GM11168 (cell line): Measurements from ENCODE around the gene MAK.
"Not testable (repeated sequence)": the region's sequence is repeated elsewhere in the genome, so short reads cannot be mapped to it uniquely, and the experiment has no call there.

Experiments used
- in situ Hi-C: fragments of 300-500 bp; cut with MboI; formaldehyde crosslinking; loops from one replicate; pipeline ENCODE4 v1.12.0; 2022; ENCODE audit warnings: low sequenced_read_pairs; ENCODE audit not compliant: unreplicated experiment

MAK gene

GRCh38 chr6:10733863-10734262 is 104.5 kb downstream of the MAK start:
- in situ Hi-C loops = no loop called here

DNA sequence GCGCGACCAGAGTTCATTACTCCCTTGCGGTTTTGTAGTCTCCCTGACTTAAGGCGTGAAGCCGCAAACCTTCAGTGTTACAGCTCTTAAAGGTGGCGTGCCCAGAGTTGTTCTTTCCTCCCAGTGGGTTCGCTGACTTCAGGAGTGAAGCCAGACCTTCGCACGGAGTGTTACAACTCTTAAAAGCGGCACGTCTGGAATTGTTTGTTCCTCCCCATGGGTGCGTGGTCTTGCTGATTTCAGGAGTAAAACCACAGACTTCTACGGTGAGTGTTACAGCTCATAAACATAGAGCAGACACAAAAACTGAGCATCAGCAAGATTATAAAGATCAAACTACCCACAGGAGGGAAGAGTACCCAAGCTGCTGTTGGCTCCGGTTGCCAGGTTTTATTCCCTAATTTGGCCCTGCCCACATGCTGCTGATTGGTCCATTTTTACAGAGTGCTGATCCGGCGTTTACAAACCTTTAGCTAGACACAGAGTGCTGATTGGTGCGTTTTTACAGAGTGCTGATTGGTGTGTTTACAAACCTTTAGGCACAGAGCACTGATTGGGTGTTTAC is 105.1 kb downstream of the MAK start:
- in situ Hi-C loops = no loop called here

GRCh38 chr6:10730254-10730653 is 108.1 kb downstream of the MAK start:
- in situ Hi-C loops = no loop called here

GRCh38 chr6:10725716-10726115 is 112.6 kb downstream of the MAK start:
- in situ Hi-C loops = no loop called here

- in situ Hi-C loops = no loop called here
These were observed 113.3 kb downstream of the MAK start for GRCh38 chr6:10725044-10725443.

GRCh38 chr6:10723567-10723881 is 114.8 kb downstream of the MAK start:
- in situ Hi-C loops = no loop called here

DNA sequence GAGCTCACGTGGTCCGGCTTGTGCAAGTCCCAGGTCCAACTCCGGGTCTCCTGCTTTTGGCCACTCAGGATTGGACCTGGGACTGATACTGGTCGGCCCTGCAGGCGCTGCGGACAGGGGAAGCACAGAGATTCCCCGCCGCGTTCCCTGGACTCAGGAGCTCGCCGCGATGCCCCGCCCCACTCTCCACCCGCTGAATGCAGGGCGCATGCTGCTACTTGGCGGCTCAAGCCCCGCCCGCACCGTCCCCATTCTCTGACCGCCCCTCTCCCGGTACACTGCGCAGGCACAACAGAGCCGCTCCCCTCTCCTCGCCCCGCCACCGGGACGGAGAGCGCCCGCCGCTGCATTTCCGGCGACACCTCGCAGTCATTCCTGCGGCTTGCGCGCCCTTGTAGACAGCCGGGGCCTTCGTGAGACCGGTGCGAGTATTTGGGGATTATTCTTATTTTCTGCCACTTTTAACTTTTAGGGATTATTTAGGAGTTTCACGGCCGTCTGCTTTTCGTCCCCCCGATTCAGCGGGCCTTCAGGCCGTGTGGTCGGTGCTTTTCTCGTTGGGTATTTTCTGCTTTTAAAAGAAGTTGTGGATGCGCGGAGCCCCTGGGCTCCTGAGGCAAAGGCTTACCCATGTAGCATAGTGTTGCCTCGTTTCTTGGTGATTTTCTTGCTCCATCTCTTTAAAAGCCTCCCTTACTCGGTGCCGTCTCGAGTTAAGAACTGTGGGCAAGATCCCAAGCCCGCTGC is 115.3 kb downstream of the MAK start, which contains the start of gene TMEM14C:
TSS of gene TMEM14C (plus strand) at position 251 of the 747 bp plus-strand sequence. CDS start 1,544 bp downstream, outside the sequence.
- in situ Hi-C loops = no loop called here

DNA sequence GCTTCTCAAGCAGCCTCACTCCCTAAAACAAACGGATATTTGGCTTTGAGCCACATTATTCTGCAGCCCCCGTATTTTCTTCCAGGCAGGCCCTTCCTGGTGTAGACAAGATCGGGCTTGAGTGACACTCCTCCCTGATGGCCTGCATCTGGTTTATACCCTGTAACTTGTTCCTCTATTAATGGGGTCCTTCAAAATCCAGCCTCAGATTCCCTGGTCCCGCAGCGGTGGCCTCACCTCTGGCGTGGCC is 115.8 kb downstream of the MAK start:
- in situ Hi-C loops = no loop called here

DNA sequence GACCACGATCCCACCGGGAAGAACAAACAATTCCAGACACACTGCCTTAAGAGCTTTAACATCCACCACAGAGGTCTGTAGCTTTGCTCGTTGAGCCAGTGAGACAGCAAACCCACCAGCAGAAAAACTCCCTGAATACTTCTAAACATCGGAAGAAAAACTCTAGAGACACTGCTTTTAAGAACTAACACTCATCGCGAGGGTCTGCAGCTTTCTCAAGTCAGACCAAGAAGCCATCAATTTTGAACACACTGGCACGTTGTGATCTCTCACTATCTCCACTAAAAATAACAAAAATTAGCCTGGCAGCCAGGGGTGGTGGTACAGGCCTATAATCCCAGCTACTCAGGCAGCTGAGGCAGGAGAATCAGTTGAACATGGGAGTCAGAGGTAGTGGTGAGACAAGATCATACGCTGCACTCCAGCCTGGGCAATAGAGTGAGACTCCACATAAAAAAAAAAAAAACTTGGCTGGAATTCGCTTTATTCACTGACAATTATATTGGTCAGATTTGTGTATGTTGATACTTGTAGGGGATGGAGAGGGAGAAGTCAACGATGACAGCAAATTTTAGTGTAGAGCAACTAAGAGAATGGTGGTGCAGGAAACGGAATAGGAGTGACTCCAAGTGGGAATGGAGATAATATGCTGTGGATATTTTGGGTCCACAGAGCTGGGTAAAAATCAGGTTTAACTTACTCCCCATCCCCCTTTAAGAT is 116.3 kb downstream of the MAK start:
- in situ Hi-C loops = no loop called here

- in situ Hi-C loops = not testable (repeated sequence)
These were observed 117.1 kb downstream of the MAK start for GRCh38 chr6:10720960-10721849.

GRCh38 chr6:10720265-10720959 is 117.9 kb downstream of the MAK start:
- in situ Hi-C loops = no loop called here

- in situ Hi-C loops = no loop called here
These were observed 118.4 kb downstream of the MAK start for GRCh38 chr6:10719964-10720264.

DNA sequence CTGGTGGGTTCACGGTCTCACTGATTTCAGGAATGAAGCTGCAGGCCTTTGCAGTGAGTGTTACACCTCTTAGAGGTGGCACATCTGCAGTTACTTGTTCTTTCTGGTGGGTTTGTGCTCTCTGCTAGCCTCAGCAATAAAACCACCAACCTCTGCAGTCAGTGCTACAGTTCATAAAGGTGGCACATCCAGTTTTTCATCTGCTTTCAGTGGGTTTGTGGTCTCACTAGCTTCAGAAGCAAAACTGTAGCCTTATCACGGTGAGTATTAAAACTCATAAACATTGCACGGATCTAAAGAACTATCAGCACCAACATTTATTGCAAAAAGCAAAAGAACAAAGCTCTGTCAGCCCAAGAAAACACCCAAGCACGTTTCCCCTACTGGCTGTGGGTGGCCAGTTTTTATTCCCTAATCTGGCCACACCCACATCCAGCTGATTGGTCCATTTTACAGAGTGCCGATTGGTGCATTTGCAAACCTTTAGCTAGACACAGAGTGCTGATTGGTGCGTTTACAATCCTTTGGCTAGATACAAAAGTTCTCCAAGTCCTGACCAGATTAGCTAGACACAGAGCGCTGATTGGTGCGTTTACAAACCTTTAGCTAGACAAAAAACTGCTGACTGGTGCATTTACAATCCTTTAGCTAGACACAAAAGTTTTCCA is 118.9 kb downstream of the MAK start:
- in situ Hi-C loops = no loop called here

DNA sequence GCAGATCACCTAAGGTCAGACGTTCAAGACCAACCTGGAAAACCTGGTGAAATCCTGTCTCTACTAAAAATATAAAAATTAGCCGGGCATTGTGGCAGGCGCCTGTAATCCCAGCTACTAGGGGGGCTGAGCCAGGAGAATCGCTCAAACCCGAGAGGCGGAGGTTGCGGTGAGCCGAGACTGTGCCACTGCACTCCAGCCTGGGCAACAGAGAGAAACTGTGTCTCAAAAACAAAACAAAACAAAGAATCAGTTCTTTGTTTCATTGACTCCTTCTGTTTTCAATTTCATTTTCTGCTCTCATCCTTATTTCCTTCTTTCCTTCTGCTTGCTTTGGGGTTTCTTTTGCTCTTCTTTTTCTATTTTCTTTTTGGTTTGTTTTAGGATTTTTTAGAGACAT is 124.4 kb downstream of the MAK start:
- in situ Hi-C loops = no loop called here
